Osteoblast (primary cell): ENCODE data around the gene ORAI1. TPM values are rescaled to one million over a fixed set of nuclear protein-coding genes. Genes with fewer than 3 reads are reported as not detected.

Experiments used
- DNase-seq: peaks from one replicate; pipeline ENCODE4 v3.0.0; 2011; ENCODE audit warnings: low spot score, mixed read lengths; ENCODE audit not compliant: insufficient read length; ENCODE audit errors: missing footprints
- H2AFZ ChIP-seq: 2 replicates; pipeline ENCODE4 v1.6.0; 2011; ENCODE audit warnings: mild to moderate bottlenecking, low read length
- H3K27ac ChIP-seq: 2 replicates; pipeline ENCODE4 v1.5.1; 2011; ENCODE audit warnings: mild to moderate bottlenecking, low read depth, low read length, moderate library complexity
- H3K27me3 ChIP-seq: 2 replicates; pipeline ENCODE4 v1.6.0; 2012; ENCODE audit warnings: mild to moderate bottlenecking, control low read depth, inconsistent platforms, low read length, moderate library complexity; ENCODE audit not compliant: insufficient read depth
- H3K36me3 ChIP-seq: 2 replicates; pipeline ENCODE4 v1.5.1; 2011; ENCODE audit warnings: mild to moderate bottlenecking, low read length, control low read depth, moderate library complexity; ENCODE audit not compliant: insufficient read depth
- H3K4me1 ChIP-seq: 2 replicates; pipeline ENCODE4 v1.5.1; 2011; ENCODE audit warnings: mild to moderate bottlenecking, low read length, control low read depth, moderate library complexity; ENCODE audit not compliant: insufficient read depth
- H3K4me2 ChIP-seq: 2 replicates; pipeline ENCODE4 v1.6.0; 2011; ENCODE audit warnings: mild to moderate bottlenecking, low read length; ENCODE audit not compliant: insufficient read depth
- H3K4me3 ChIP-seq: fragments of 200-600 bp; sonication (generic); 3 replicates; pipeline ENCODE4 v1.5.1; 2012; ENCODE audit warnings: mild to moderate bottlenecking, low read length, inconsistent platforms; ENCODE audit not compliant: insufficient read depth
- H3K79me2 ChIP-seq: 2 replicates; pipeline ENCODE4 v1.6.0; 2012; ENCODE audit warnings: mild to moderate bottlenecking, low read length, control low read depth, inconsistent platforms; ENCODE audit not compliant: insufficient read depth
- H3K9me3 ChIP-seq: 2 replicates; pipeline ENCODE4 v1.5.1; 2011; ENCODE audit warnings: low read depth, low read length, control low read depth
- H4K20me1 ChIP-seq: 2 replicates; pipeline ENCODE4 v1.6.0; 2012; ENCODE audit warnings: mild to moderate bottlenecking, low read length, control low read depth; ENCODE audit not compliant: insufficient read depth
- total RNA-seq: library from RNA; depleted of rRNA; stranded (reverse); fragments of >200 nt; gene quantifications from 2 replicates; pipeline ENCODE4 v1.2.3, GENCODE V29; 2012
- TF ChIP-seq, protein P1 (sequence below): IDR thresholded peaks from 2 replicates; pipeline ENCODE4 v1.5.1; 2011; ENCODE audit warnings: mild to moderate bottlenecking, low read depth, low read length, moderate library complexity; ENCODE audit errors: extremely low read depth

The ORAI1 gene
- total RNA-seq, 1 donor = 7.2 TPM

GRCh38 chr12:121600702-121601336 lies 25.5 kb upstream of the ORAI1 start:
- H3K27me3 ChIP-seq = no peaks in the 10 kb centered on the region
- peak; percentile 39 for DNase-seq
- no peak overlapping the region for H3K4me3 ChIP-seq
- no peaks in the 10 kb centered on the region for H3K79me2 ChIP-seq
- H3K4me1 ChIP-seq = no peaks in the 10 kb centered on the region
- H3K9me3 ChIP-seq = no peaks in the 10 kb centered on the region
- no peak overlapping the region for H2AFZ ChIP-seq
- no peak overlapping the region for H3K4me2 ChIP-seq
- TF ChIP-seq, protein P1, sequence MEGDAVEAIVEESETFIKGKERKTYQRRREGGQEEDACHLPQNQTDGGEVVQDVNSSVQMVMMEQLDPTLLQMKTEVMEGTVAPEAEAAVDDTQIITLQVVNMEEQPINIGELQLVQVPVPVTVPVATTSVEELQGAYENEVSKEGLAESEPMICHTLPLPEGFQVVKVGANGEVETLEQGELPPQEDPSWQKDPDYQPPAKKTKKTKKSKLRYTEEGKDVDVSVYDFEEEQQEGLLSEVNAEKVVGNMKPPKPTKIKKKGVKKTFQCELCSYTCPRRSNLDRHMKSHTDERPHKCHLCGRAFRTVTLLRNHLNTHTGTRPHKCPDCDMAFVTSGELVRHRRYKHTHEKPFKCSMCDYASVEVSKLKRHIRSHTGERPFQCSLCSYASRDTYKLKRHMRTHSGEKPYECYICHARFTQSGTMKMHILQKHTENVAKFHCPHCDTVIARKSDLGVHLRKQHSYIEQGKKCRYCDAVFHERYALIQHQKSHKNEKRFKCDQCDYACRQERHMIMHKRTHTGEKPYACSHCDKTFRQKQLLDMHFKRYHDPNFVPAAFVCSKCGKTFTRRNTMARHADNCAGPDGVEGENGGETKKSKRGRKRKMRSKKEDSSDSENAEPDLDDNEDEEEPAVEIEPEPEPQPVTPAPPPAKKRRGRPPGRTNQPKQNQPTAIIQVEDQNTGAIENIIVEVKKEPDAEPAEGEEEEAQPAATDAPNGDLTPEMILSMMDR = no peak
- H3K27ac ChIP-seq = no peak overlapping the region
- H4K20me1 ChIP-seq = no peaks in the 10 kb centered on the region
- no peaks in the 10 kb centered on the region for H3K36me3 ChIP-seq

GRCh38 chr12:121602766-121603165 lies 23.6 kb upstream of the ORAI1 start:
- no peaks in the 10 kb centered on the region for H3K27me3 ChIP-seq
- H3K4me1 ChIP-seq = no peaks in the 10 kb centered on the region
- H4K20me1 ChIP-seq = no peaks in the 10 kb centered on the region
- H3K9me3 ChIP-seq = no peaks in the 10 kb centered on the region
- H3K27ac ChIP-seq = no peak overlapping the region
- no peaks in the 10 kb centered on the region for H3K79me2 ChIP-seq
- no peak overlapping the region for H3K4me3 ChIP-seq
- no peak overlapping the region for H3K4me2 ChIP-seq
- no peaks in the 10 kb centered on the region for H3K36me3 ChIP-seq
- TF ChIP-seq, protein P1 = no peak
- DNase-seq = no peak
- H2AFZ ChIP-seq = no peak overlapping the region

DNA sequence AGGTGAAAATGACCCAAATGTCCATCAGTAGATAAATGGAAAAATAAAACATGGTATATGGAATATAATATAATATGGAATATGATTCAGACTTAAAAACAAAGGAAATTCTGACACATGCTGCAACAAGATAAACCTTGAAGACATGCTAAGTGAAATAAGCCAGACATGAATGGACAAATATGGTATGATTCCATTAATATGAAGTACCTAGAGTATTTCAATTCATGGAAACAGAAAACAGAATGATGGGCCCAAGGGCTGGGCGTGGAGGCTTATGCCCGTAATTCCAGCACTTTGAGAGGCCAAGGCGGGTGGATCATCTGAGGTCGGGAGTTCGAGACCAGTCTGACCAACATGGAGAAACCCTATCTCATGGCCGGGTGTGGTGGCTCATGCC lies 22.7 kb upstream of the ORAI1 start:
- no peaks in the 10 kb centered on the region for H3K4me1 ChIP-seq
- no peak overlapping the region for H3K27ac ChIP-seq
- no peak overlapping the region for H3K4me2 ChIP-seq
- H3K27me3 ChIP-seq = no peaks in the 10 kb centered on the region
- TF ChIP-seq, protein P1 = no peak
- no peaks in the 10 kb centered on the region for H3K79me2 ChIP-seq
- no peak overlapping the region for H2AFZ ChIP-seq
- no peaks in the 10 kb centered on the region for H4K20me1 ChIP-seq
- no peaks in the 10 kb centered on the region for H3K36me3 ChIP-seq
- DNase-seq = no peak
- no peaks in the 10 kb centered on the region for H3K9me3 ChIP-seq
- H3K4me3 ChIP-seq = no peak overlapping the region

- Histone ChIP-seq H3K4me3 (no peak overlapping the region), H3K36me3 (no peaks in the 10 kb centered on the region), H3K27me3 (no peaks in the 10 kb centered on the region), H4K20me1 (no peaks in the 10 kb centered on the region), H3K79me2 (no peaks in the 10 kb centered on the region), H3K4me1 (peaks cover 9% of the 10 kb centered on the region), H2AFZ (no peak overlapping the region), H3K9me3 (no peaks in the 10 kb centered on the region), H3K27ac (no peak overlapping the region), H3K4me2 (no peak overlapping the region)
- TF ChIP-seq, protein P1 = no peak
- DNase-seq = no peak
Observed at GRCh38 chr12:121608301-121608700, 18.0 kb upstream of the ORAI1 start.
